Left cardiac atrium (tissue), 4 donors: Measurements from ENCODE around the gene SPATA31D1. TPM values are rescaled to one million over a fixed set of nuclear protein-coding genes. Genes with fewer than 3 reads are reported as not detected.

ENCODE experiments used
- ATAC-seq, 2 donors: fragments of 200-7000 bp; cut with Tn5 transposase; one replicate each; pipeline ENCODE4 v1.9.1; 2020; ENCODE audit warnings: mild to moderate bottlenecking in 2 of 2, moderate library complexity in 2 of 2
- DNase-seq: peaks from one replicate; pipeline ENCODE4 v3.0.0-alpha.2; 2020
- intact Hi-C, 2 donors: fragments of 100-400 bp; cut with DNase I; formaldehyde crosslinking; loops; one replicate each; pipeline versions ENCODE4 v1.14.1 to v1.15.1; 2022 to 2023
- total RNA-seq, 2 donors: library from RNA; stranded (reverse); fragmentation: NEBNext Ultra II Directional; extraction: Animal tissue kit (Norgen Biotek cat#: 25700); gene quantifications; one replicate each; pipeline ENCODE4 v1.2.1, GENCODE V29; 2021
- donor health status: DM: no; HTN: yes; CAD: no.
- donor health status: DM: no; HTN: yes; CAD: no; lungs with severe emphysema.
- donor health status: DM: yes; HTN: yes; CAD: no.
- donor health status: Dilated cardiomyopathy.

Gene SPATA31D1
- total RNA-seq, 2 donors from 2014 or later, result not detected

GRCh38 chr9:82012276-82012675, 23.7 kb downstream of the SPATA31D1 start:
- intact Hi-C loops, result no loop called here
- no peak for ATAC-seq
- DNase-seq, result no peak

- DNase-seq (no peak), ATAC-seq (no peak)
- intact Hi-C loops, result no loop called here
These were observed 31.8 kb downstream of the SPATA31D1 start for GRCh38 chr9:82020331-82020730.

GRCh38 chr9:82021198-82021597, 32.6 kb downstream of the SPATA31D1 start:
- intact Hi-C loops, result no loop called here
- ATAC-seq (peak in 1 of 2 donors; percentile 59), DNase-seq (no peak)

- no peak for ATAC-seq
- intact Hi-C loops, result no loop called here
These were observed 33.5 kb downstream of the SPATA31D1 start for GRCh38 chr9:82022121-82022520.

GRCh38 chr9:82024908-82025307, 36.3 kb downstream of the SPATA31D1 start:
- ATAC-seq (no peak), DNase-seq (no peak)
- intact Hi-C loops, result no loop called here

More at GRCh38 chr9:82022121-82022520, 33.5 kb downstream of the SPATA31D1 start:
- no peak for DNase-seq

- DNase-seq, result peak; percentile 68
- intact Hi-C loops, result loop anchor here in 1 of 2 donors (10.0 kb wide), 1 partner anchor 1567 kb away; no protein-coding TSS in a partner anchor
- peak; percentile 87 to 96 for ATAC-seq
These were observed 43.1 kb downstream of the SPATA31D1 start for GRCh38 chr9:82031538-82032280.

- intact Hi-C loops, result loop anchor here in 1 of 2 donors (10.0 kb wide), 1 partner anchor 1570 kb away; no protein-coding TSS in a partner anchor
- ATAC-seq, result no peak
These were observed 46.6 kb downstream of the SPATA31D1 start for GRCh38 chr9:82034956-82035731.

GRCh38 chr9:82036086-82036485, 47.5 kb downstream of the SPATA31D1 start:
- no peak for ATAC-seq
- DNase-seq, result no peak
- intact Hi-C loops, result loop anchor here in 1 of 2 donors (10.0 kb wide), 1 partner anchor 1571 kb away; no protein-coding TSS in a partner anchor

More at GRCh38 chr9:82034956-82035731, 46.6 kb downstream of the SPATA31D1 start:
- DNase-seq, result no peak

GRCh38 chr9:82037126-82037525, 48.6 kb downstream of the SPATA31D1 start:
- ATAC-seq, result no peak
- intact Hi-C loops, result loop anchor here in 1 of 2 donors (10.0 kb wide), 1 partner anchor 1572 kb away; no protein-coding TSS in a partner anchor
- no peak for DNase-seq

- no peak for DNase-seq
- intact Hi-C loops, result loop anchor here in 1 of 2 donors (10.0 kb wide), 1 partner anchor 1574 kb away; no protein-coding TSS in a partner anchor
- ATAC-seq, result no peak
These were observed 50.3 kb downstream of the SPATA31D1 start for GRCh38 chr9:82038897-82039296.

Other genes starting within 250 kb of the SPATA31D1 start
- gene SPATA31D4, start 60.3 kb upstream of the SPATA31D1 start, total RNA-seq, result not detected
- not detected for gene SPATA31D3, start 45.3 kb upstream of the SPATA31D1 start, total RNA-seq